GM18511 (cell line): Measurements from ENCODE around the gene POU2F1.

Source experiments
- ATAC-seq: cut with Tn5 transposase; IDR thresholded peaks from one replicate; pipeline ENCODE4 v1.9.1; 2021; ENCODE audit warnings: mild to moderate bottlenecking, moderate library complexity; ENCODE audit not compliant: unreplicated experiment

POU2F1 gene

DNA sequence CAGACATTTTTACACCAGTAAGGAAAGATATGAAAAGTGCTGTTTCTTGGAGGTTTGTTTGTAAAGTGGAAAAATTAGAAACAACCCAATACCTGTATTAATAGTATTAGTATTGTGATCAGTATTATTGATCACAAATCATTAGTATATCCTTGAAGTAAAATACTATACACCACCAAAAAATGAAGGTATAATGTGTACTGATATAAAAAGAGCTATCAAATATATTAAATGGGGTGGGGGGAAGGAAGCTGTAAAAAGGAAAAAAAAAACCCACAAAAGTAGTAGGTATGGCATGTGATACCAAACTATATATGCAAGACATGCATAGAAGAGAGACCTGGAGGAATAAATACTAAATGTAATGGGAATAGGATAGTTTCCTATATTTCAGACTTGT lies 46.3 kb downstream of the POU2F1 start:
- ATAC-seq: no peak

DNA sequence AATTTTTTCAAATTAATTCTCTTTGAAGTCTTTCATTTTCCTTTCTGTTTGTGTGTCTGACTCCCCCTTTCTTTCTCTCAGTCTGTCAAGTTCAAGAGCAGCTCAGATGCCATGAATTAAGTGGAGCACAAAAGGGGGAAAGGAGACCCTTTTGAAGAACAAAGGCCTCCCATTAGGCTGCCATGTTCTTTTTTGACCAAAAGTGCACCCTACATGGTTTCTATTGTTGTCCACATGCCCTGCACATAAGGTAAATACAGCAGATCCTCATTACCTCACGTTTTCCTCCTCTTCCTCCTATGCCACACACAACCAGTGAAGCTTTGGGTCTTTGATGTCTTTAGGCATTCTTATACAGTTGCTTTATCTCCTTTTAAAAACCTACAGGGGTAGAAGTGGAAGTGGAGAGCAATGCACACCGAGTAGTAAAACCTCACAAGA lies 47.7 kb downstream of the POU2F1 start:
- ATAC-seq: no peak

DNA sequence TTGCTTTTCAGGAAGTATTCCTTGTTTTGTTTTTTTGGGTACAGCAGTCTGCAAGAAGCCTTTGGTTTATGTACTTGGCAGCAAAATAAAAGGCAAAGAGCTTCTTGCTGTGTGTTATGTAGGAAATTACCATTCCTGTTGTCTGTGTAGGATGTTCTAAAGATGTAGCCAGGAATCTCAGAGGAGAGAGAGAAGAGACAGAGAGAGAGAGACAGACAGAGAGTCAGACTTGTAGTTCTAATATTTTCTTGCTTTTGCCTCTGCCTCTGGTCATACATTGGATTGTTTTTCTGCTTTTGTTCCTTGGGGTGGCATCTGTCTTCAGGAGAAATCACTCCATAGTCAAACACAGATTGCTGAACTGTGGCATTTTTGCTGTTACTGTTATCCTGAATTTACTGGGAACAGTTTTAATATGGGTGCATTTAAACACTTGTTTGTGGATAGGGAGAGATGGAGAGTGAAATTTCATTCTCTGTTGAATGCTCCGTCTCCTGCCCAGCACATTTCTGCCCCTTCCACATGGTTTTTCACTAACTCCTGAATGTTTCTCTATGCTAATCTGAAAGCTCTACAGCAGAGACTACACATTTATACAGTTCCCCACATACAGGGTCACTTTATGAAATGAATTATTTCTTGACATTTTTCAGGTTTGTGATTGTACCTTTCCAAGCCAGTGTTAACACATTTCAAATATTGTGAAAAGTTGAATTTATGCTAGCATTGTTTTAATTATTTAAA lies 49.8 kb downstream of the POU2F1 start:
- ATAC-seq: no peak

DNA sequence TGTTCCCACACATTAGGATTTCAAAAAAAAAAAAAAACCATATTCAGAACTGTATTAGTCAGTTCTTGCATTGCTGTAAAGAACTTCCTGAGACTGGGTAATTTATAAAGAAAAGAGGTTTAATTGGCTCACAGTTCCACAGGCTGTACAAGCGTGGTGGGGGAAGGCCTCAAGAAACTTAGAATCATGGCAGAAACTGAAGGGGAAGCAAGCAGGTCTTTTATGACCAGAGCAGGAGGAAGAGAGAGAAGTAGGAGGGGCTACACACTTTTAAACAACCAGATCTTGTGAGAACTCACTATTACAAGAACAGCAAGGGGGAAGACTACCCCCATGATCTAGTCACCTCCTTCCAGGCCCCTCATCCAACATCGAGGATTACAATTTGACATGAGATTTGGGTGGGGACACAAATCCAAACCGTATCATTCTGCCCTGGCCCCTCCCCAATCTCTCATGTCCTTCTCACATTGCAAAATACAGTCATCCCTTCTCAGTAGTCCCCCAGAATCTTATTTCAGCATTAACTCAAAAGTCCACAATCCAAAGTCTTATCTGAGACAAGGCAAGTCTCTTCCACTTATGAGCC lies 51.8 kb downstream of the POU2F1 start:
- ATAC-seq: no peak

DNA sequence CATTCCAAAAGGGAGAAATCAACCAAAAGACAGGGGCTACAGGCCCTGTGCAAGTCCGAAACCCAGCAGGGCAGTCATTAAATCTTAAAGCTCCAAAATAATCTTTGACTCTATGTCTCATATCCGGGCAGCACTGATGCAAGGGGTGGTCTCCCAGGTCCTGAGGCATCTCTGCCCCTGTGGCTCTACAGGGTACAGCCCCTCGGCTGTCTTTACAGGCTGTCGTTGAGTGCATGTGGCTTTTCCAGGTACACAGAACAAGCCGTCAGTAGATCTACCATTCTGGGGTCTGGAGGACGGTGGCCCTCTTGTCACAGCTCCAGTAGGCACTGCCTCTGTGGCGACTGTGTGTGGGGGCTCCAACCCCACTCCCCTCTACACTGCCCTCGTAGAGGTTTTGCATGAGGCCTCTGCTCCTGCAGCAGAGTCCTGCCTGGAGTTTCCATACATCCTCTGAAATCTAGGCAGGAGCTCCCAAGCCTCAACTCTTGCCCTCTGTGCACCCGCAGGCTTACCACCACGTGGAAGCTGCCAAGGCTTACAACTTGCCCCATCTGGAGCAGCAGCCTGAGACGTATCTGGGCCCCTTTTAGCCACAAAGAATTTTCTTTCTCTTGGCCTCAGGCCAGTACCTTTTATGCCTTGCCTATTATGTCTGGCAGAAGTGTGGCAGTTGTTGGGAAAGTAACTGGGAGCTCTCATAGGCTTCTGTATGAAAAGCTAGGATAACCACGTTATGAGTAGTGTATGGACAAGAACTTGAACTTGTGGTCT lies 52.5 kb downstream of the POU2F1 start:
- no peak for ATAC-seq

DNA sequence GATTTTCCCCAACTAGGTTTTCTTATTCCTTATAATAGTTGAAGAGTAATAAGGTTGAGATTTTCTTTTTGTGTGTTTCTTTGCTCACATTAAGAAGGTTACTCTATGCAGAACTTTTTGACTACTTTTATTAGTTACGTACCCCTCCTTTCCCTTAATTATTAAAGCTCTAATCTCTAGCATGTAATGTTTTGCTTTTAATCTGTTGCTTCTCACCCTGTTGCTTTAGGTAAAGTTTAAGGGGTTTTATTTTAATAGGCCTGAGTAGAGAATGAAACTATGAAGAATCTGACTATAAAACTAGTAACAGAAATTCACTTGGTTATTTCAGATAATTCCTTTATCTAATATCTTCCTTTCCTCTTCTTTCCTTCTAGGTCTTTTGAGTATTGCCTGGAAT lies 53.4 kb downstream of the POU2F1 start:
- no peak for ATAC-seq

DNA sequence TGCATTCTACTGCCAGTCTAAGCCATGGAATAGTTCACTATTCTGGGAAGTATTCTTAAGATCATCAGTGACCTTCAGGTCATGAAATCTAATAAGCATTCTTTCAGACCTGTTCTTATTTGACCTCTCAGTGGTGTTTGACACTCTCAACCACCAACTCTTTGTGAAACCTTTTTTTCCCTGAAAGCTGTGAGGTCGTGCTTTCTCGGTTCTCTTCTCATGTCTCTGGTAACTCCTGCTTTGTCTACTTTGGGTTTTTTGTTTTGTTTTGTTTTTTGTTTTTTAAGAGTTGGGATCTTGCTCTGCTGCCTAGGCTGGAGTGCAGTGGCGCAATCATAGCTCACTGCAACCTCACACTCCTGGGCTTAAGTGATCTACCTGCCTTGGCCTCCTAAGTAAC lies 56.3 kb downstream of the POU2F1 start:
- ATAC-seq: peak; percentile 96

DNA sequence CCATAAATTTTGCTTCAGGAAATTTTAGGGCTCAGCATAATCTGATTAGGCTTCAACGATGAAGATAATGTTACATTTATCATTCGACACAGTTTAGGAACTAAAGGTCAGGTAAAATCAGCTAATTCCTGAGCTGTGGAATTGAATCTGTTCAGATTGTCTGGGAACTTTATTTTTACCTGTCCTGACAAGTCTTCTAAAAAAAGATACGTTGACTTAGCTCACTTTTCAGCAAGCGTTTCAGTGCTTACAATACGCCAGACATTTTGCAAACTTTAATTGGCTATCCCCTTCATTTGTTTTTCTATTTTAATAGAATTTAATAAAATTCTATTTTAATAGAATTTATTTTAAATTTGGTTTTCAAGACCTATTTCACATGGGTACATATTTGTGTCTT lies 57.8 kb downstream of the POU2F1 start:
- no peak for ATAC-seq

DNA sequence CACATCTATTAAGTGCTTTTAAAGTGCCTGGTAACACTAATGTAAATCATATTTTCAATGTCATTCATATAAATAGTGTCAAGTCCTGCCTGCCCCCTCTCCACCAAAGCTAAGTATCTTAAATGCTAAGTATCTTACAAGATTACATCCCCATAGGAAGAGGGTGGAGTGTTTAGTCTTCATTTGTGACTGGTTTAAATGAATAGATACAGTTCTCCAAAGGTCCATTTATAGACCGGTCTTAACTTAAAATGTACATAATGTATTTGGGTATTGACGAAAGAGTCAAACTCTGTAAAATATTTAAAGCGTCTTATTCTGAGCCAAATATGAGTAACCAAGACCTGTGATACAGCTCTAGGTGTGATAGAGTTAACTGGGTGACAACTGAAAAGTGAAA lies 60.2 kb downstream of the POU2F1 start:
- no peak for ATAC-seq

DNA sequence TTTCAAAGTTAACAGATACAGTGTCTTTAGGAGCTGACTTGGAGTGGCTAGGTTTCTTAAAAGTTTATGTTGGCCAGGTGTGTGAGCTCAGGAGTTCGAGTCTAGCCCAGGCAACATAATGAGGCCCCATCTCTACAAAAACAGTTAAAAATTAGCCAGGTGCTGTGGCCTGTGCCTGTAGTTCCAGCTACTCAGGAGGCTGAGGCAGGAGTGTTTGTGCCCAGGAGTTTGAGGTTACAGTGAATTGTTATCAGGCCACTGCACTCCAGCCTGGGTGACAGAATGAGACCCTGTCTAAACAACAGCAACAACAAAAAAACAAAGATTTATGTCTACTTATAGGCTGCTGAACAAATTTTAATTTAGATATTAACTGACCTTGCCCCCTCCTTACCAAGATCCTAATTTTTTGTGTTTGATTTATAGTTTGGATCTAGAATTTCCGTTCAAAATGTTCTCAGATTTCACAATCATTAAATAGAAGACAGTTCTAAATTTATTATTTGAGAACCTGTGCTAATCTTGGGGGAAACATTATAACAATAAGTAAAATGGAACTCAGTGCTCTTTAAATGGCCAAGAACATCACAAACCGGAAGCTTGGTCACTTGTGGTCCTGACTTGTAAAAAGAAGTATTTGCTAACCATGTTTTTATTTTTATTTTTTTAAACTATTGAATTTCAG lies 67.8 kb downstream of the POU2F1 start:
- no peak for ATAC-seq

DNA sequence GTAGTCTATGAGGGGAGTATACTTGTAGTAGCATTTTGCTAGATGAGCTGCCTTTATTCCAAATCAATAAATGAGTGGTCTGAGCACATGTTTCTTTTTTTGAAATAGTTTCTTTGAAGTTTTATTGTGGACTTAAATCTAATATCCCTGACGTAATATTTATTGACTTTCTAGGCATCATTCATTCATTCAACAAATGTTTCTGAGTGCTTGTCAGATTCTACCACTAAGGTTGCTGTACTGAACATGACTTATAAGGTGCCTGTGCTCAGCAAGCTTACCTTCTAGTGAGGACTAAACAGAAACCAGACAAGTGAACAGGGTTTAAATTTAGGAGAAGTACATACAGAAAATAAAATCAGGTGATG lies 68.4 kb downstream of the POU2F1 start:
- ATAC-seq: no peak

DNA sequence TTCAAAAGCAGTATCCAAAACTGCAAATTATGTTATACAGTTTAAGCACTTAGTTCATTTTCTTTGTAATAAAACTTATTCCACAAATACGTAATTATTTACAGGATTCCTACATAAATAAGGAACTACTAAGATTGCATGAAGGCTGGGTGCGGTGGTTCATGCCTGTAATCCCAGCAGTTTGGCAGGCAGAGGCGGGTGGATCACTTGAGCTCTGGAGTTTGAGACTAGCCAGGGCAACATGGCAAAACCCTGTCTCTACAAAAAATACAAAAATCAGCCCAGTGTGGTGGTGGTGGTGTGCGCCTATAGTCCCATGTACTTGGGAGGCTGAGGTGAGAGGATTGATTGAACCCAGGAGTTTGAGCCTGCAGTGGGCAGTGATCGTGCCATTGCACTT lies 69.3 kb downstream of the POU2F1 start:
- ATAC-seq: no peak

DNA sequence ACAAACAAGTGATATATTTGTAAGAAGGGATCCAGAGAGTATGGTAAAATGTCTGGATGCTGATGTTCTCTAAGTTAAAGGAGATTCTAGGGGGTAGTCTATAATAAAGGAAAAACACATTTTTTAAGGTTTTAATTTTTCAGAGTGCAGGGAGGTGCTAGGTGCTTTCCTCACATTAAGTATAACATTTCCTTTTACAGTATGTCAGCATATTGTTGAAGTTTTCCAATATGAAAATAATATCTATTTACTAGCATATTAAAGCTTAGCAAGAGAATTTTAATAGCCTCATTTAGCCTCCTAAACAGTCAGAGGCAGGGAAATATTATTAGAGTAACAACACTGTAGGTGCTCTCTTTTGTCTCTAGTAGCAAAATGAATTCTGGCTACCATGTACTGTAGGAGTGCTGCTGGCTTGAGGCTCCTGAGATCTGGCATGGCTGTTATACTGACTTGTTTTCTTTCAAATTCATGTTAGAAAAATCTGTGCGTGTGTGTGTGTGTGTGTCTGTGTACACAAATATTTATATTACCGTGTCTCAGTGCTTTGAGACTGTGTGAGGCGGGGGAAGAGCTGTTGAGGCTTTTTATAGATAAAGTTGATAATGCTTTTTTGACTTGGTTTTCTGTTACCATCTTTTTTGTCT lies 71.0 kb downstream of the POU2F1 start:
- no peak for ATAC-seq

DNA sequence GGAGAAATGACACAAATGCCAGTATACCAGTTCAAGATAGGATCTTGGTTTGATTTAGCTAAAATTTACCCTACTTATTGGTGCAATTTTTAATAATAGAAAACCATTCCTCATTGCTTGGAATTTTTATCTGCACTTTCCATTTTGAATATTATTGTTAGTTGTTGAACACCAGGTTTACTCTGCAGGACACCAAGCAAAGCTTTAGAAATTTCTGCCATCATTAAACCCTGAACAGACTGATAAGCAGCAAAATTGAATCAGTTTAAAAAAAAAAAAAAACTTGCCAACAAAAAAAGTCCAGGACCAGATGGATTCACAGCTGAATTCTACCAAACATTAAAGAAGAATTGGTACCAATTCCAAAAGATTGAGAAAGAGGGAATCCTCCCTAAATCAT lies 71.5 kb downstream of the POU2F1 start:
- no peak for ATAC-seq

DNA sequence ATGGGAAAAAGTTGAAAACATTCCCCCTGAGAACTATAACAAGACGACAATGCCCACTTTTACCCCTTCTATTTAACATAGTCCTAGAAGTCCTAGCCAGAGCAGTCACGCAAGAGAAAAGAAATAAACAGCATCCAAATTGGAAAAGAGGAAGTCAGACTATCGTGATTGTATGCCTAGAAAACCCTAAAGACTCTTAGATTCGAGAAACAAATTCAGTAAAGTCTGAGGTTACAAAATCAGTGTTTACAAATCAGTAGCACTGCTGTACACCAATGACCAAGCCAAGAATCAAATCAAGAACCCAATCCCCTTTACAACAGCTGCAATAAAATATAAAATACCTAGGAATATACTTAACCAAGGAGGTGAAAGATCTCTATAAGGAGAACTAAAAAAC lies 72.4 kb downstream of the POU2F1 start:
- no peak for ATAC-seq

DNA sequence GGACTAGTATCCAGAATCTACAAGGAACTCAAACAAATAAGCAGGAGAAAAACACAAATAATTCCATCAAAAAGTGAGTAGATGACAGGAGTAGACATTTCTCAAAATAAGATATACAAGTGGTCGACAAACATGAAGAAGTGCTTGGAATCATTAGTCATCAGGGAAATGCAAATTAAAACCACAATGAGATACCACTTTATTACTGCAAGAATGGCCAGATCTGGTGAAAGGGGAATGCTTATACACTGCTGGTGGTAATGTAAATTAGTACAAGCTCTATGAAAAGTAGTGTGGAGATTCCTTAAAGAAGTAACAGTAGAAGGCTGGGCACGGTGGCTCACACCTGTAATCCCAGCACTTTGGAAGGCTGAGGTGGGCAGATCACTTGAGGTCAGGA lies 73.8 kb downstream of the POU2F1 start:
- ATAC-seq: no peak

DNA sequence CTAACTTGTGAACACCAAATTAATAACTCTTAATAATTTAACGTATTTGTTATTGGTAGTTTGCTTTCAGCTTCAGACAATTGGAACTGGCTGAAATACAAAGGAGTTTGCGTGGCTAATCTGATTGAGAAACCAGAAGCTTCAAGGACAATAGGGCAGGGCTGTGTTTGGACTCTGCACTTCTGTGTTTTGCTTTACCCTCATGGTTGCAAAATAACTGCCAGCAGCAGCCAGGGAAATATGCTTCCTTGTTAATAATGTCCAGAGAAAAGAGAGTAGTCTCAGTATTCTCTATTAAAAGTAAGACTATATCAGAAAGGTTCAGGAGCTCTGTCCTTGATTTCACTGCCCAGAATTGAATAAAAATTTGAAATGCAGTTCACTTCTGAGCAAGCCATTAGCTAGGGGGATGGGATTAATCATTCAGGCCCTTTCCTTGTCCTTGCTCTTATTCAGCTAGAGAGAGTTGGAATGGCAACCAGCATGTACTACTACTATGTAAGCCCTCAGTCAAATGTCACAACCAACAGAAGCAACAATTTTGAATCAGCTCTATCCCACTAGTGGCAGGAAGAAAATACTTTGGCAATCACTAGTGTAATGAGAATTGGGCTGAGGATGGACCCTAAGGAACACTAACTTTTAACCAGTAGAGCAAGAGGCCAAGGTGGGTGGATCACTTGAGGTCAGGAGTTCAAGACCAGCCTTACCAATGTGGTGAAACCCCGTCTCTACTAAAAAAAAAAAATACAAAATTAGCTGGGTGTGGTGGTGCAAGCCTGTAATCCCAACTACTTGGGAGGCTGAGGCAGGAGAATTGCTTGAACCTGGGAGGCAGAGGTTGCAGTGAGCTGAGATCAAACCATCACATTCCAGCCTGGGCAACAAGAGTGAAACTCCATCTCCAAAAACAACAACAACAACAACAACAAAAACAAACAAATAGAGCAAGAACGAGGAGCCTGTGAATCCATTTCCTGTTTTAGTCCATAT lies 76.8 kb downstream of the POU2F1 start:
- no peak for ATAC-seq

DNA sequence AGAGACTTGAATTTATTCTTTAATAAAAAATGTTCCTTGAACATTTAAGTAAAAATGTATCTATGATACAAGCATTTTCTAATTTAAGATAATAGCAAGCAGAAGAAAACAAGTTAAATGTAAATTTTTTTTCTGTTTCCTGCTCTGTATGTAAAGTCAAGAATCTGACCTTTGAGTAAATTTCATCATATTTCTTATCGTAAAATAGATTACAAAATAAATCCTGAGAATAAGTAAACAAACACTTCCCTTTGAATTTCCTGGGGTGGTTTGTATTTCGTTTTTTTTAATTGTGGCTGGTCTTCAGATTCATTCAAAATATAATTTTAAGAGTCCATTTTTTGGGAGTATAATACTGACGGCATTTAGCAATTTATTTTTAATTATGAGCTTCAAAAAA lies 77.6 kb downstream of the POU2F1 start:
- ATAC-seq: no peak

DNA sequence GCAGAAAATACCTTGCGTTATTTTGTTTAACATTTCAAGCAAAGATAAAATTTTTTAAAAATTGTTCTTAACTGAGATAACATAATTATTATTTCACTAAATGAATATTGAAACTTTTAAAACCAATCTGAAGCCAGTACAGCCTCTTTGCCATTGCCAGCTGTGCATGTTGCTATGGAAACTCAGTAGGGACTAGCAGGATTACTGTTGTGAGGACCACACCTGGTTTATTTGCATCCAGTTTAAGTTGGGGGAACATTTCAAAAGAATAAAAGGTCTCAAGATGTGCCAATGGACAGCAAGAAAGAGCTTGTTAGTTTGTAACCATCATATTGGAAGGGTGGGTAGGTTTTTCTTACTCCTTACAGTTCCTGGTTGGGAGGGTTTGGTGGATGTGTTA lies 80.7 kb downstream of the POU2F1 start:
- no peak for ATAC-seq

DNA sequence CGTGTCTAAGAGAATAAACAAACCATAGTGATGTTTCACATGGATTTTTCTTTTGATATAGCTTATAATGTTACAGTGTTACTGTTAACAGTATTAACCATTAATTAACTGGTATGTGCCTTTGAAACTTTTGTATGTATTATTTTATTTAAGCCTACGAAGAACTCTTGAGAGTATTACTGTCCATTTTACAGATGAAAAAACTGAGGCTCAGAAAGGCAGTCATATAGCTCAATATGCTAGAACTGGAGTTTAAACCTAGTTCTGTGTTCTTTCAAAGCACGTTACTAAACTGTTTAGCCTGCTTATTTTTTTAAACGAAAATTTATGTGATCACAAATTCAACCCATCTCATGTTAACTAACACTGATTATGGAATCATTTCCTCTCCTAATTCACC lies 83.5 kb downstream of the POU2F1 start:
- no peak for ATAC-seq
